Tibial nerve (tissue), 4 donors: ENCODE results near the gene ZDHHC24.

Experiments
- EP300 ChIP-seq, 2 donors: sonication (generic); formaldehyde crosslinking; IDR thresholded peaks; one replicate each; pipeline ENCODE4 v1.6.1; 2017; ENCODE audit warnings: antibody characterized with exemption in 2 of 2, mild to moderate bottlenecking in 1 of 2
- POLR2A ChIP-seq, 2 donors: fragments of 450-650 bp; IDR thresholded peaks; one replicate each; pipeline ENCODE4 v1.6.1; 2017; ENCODE audit warnings: antibody characterized with exemption in 2 of 2, mild to moderate bottlenecking in 2 of 2, moderate library complexity in 2 of 2
- TF ChIP-seq, protein P1 (sequence below), 5 experiments: fragments of 200-600 bp in 3 of 5; fragments of 450-650 bp in 2 of 5; sonication (generic) in 3 of 5; IDR thresholded peaks; one replicate each; pipeline ENCODE4 v1.5.1; 2016 to 2019; ENCODE audit warnings: antibody characterized with exemption in 5 of 5, mild to moderate bottlenecking in 3 of 5, moderate library complexity in 2 of 5

DNA sequence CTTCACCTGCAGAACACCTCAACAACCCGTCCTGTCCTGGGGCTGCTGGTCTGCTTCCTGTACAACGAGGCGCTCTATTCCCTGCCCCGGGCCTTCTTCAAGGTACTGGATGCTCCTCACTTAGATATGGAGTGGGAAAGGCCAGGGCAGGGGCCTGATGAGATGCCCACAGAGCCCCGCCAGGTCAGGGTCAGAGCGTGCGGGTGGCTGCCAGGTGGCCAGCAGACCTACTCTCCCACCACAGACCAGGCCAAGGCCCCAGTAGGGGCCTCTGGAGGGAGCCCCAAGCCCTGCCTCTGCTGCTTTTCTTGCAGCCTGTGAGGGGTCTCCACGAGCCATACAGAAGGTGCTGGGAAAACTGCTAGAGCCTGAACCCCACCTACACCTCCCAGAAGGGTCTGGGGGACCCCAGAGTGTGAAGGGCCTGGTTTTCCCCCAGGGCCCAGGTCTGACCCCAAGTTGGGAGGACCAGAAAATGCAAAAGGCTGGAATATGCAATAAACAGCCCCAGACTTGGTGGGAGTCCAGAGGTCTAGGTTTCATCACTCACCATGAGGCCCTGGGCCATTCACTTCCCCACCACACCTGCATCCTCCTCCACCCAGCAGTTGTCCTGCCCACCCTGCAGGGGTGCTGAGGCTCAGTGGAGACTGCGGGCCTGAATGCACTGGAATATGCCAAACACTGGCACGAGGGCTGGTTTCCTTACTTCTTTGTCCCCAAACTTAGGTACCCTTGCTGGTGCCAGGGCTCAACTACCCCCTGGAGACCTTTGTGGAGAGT, 14.7 kb downstream of the ZDHHC24 start:
- TF ChIP-seq POLR2A (IDR thresholded peaks at IDR 0.05) (no peak), EP300 (IDR thresholded peaks at IDR 0.05) (no peak)
- TF ChIP-seq, protein P1, sequence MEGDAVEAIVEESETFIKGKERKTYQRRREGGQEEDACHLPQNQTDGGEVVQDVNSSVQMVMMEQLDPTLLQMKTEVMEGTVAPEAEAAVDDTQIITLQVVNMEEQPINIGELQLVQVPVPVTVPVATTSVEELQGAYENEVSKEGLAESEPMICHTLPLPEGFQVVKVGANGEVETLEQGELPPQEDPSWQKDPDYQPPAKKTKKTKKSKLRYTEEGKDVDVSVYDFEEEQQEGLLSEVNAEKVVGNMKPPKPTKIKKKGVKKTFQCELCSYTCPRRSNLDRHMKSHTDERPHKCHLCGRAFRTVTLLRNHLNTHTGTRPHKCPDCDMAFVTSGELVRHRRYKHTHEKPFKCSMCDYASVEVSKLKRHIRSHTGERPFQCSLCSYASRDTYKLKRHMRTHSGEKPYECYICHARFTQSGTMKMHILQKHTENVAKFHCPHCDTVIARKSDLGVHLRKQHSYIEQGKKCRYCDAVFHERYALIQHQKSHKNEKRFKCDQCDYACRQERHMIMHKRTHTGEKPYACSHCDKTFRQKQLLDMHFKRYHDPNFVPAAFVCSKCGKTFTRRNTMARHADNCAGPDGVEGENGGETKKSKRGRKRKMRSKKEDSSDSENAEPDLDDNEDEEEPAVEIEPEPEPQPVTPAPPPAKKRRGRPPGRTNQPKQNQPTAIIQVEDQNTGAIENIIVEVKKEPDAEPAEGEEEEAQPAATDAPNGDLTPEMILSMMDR (IDR thresholded peaks at IDR 0.05) = no peak
